ENCODE measurements around the gene MORC3. TPM values are rescaled to one million over a fixed set of nuclear protein-coding genes. Genes with fewer than 3 reads are reported as not detected.
"Not testable (repeated sequence)": the region's sequence is repeated elsewhere in the genome, so short reads cannot be mapped to it uniquely, and the experiment has no call there.

The MORC3 gene
- total RNA-seq, 1 donor, result 56.1 TPM

GRCh38 chr21:36396971-36397370, 77.0 kb downstream of the MORC3 start:
- no peak for TF ChIP-seq CTCF (IDR thresholded peaks at IDR 0.05; ENCODE audit: insufficient read depth, low read depth, low read length)
- no peak for DNase-seq (ENCODE audit: low read depth)
- no peak overlapping the region for H3K4me3 ChIP-seq (ENCODE audit: low read depth, low read length)

GRCh38 chr21:36397606-36398005, 77.6 kb downstream of the MORC3 start:
- TF ChIP-seq CTCF (IDR thresholded peaks at IDR 0.05; ENCODE audit: insufficient read depth, low read depth, low read length), result no peak

GRCh38 chr21:36399736-36400135, 79.7 kb downstream of the MORC3 start:
- H3K4me3 ChIP-seq (ENCODE audit: low read depth, low read length); DNase-seq (ENCODE audit: low read depth): not testable (repeated sequence)

More at GRCh38 chr21:36397606-36398005, 77.6 kb downstream of the MORC3 start:
- DNase-seq (ENCODE audit: low read depth), result no peak
- H3K4me3 ChIP-seq (ENCODE audit: low read depth, low read length), result no peak overlapping the region

GRCh38 chr21:36400719-36401118, 80.7 kb downstream of the MORC3 start:
- DNase-seq (ENCODE audit: low read depth), result no peak
- H3K4me3 ChIP-seq (ENCODE audit: low read depth, low read length), result no peak overlapping the region
- TF ChIP-seq CTCF (IDR thresholded peaks at IDR 0.05; ENCODE audit: insufficient read depth, low read depth, low read length), result no peak

- no peak for TF ChIP-seq CTCF (IDR thresholded peaks at IDR 0.05; ENCODE audit: insufficient read depth, low read depth, low read length)
- no peak for DNase-seq (ENCODE audit: low read depth)
- no peak overlapping the region for H3K4me3 ChIP-seq (ENCODE audit: low read depth, low read length)
Measured at GRCh38 chr21:36402339-36402738, 82.3 kb downstream of the MORC3 start.

- no peak for DNase-seq (ENCODE audit: low read depth)
- TF ChIP-seq CTCF (IDR thresholded peaks at IDR 0.05; ENCODE audit: insufficient read depth, low read depth, low read length), result no peak
Measured at GRCh38 chr21:36403713-36404112, 83.7 kb downstream of the MORC3 start.

GRCh38 chr21:36408568-36408967, 88.6 kb downstream of the MORC3 start:
- no peak for TF ChIP-seq CTCF (IDR thresholded peaks at IDR 0.05; ENCODE audit: insufficient read depth, low read depth, low read length)
- no peak overlapping the region for H3K4me3 ChIP-seq (ENCODE audit: low read depth, low read length)
- DNase-seq (ENCODE audit: low read depth), result no peak

More at GRCh38 chr21:36403713-36404112, 83.7 kb downstream of the MORC3 start:
- H3K4me3 ChIP-seq (ENCODE audit: low read depth, low read length), result no peak overlapping the region

Data from fibroblast of villous mesenchyme (primary cell).